A673 (cell line): ENCODE measurements around the gene DHRSX.

Source experiments
- EZH2 ChIP-seq: fragments of 200-600 bp; sonication (generic); IDR thresholded peaks from 2 replicates; pipeline ENCODE4 v1.6.1; 2017; ENCODE audit warnings: borderline replicate concordance, low read depth, mild to moderate bottlenecking, mixed read lengths, antibody characterized with exemption, low read length; ENCODE audit not compliant: poor library complexity, severe bottlenecking
- TF ChIP-seq, protein P1 (sequence below): fragments of 300-800, 200-600 bp; sonication (generic); conservative IDR thresholded peaks from 2 replicates; pipeline ENCODE4 v1.5.1; 2017; ENCODE audit warnings: low read depth, mild to moderate bottlenecking, antibody characterized with exemption, low read length, moderate library complexity, mixed read lengths

DNA sequence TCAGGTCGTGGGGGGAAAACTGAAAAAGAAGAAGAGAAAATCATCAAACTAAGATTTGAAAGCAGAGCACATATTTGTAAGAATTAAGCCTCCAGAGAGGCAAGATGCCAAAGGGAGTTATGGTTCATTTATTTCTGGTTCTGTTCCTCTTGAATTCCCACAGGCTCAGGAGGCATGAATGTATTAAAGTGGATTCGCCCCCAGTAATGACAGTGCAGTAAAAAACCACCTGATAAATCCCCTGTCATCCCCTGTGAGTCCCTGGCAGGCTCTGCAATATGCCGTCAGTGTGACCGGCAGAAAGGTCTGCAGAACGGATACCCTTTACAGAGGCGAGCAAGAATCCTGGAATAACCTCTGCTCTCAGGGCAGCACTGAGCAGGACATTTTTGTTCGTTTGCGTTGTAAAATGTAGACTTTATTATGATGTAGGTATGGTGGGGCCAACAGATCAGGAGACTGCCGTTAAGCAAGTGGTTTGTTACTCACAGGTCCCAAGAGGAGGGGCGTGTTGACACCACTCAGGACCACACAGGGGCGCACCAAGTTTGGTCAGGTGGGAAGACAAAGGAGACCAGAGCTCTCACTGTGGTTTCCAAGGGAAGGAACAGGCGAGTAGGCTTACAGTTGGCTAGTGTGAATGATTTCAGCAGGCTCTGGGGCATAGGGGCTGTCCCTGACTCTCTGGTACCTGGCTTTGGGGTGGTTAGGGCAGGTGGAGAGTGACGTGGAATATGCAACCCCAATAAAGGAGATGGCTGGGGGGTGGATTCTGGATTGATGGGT is 75.3 kb downstream of the DHRSX start:
- TF ChIP-seq, protein P1, sequence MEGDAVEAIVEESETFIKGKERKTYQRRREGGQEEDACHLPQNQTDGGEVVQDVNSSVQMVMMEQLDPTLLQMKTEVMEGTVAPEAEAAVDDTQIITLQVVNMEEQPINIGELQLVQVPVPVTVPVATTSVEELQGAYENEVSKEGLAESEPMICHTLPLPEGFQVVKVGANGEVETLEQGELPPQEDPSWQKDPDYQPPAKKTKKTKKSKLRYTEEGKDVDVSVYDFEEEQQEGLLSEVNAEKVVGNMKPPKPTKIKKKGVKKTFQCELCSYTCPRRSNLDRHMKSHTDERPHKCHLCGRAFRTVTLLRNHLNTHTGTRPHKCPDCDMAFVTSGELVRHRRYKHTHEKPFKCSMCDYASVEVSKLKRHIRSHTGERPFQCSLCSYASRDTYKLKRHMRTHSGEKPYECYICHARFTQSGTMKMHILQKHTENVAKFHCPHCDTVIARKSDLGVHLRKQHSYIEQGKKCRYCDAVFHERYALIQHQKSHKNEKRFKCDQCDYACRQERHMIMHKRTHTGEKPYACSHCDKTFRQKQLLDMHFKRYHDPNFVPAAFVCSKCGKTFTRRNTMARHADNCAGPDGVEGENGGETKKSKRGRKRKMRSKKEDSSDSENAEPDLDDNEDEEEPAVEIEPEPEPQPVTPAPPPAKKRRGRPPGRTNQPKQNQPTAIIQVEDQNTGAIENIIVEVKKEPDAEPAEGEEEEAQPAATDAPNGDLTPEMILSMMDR: 0 out of 2 replicates have a peak, but pooled peaks have one; percentile 10
- TF ChIP-seq EZH2: no peak
